IMR-90 (cell line): Measurements from ENCODE around the gene AGAP6.
"Not testable (repeated sequence)": the region's sequence is repeated elsewhere in the genome, so short reads cannot be mapped to it uniquely, and the experiment has no call there.

Source experiments
- BHLHE40 ChIP-seq: fragments of 150-350 bp; IDR thresholded peaks from 2 replicates; pipeline ENCODE4 v1.6.1; 2016; ENCODE audit warnings: mild to moderate bottlenecking, low read depth, low read length
- CEBPB ChIP-seq: IDR thresholded peaks from 2 replicates; pipeline ENCODE4 v1.6.1; 2012; ENCODE audit warnings: low read depth, low read length, improper control_type of control experiment
- CHD1 ChIP-seq: IDR thresholded peaks from 2 replicates; pipeline ENCODE4 v1.6.1; 2012; ENCODE audit warnings: low read depth, low read length, improper control_type of control experiment
- MAFK ChIP-seq: IDR thresholded peaks from 2 replicates; pipeline ENCODE4 v1.6.1; 2012; ENCODE audit warnings: low read depth, low read length, improper control_type of control experiment
- MAZ ChIP-seq: IDR thresholded peaks from 2 replicates; pipeline ENCODE4 v1.6.1; 2012; ENCODE audit warnings: low read depth, mild to moderate bottlenecking, low read length, improper control_type of control experiment, moderate library complexity, borderline replicate concordance
- POLR2A ChIP-seq: IDR thresholded peaks from 2 replicates; pipeline ENCODE4 v1.6.1; 2012; ENCODE audit warnings: mild to moderate bottlenecking, low read depth, low read length
- RAD21 ChIP-seq: IDR thresholded peaks from 2 replicates; pipeline ENCODE4 v1.6.1; 2012; ENCODE audit warnings: low read length, improper control_type of control experiment
- RCOR1 ChIP-seq: IDR thresholded peaks from 2 replicates; pipeline ENCODE4 v1.6.1; 2012; ENCODE audit warnings: mild to moderate bottlenecking, low read length, improper control_type of control experiment; ENCODE audit not compliant: insufficient replicate concordance
- RFX5 ChIP-seq: IDR thresholded peaks from 2 replicates; pipeline ENCODE4 v1.8.0; 2012; ENCODE audit warnings: low read depth, mild to moderate bottlenecking, low read length, moderate library complexity
- SMC3 ChIP-seq: fragments of 150-350 bp; IDR thresholded peaks from 2 replicates; pipeline ENCODE4 v1.6.1; 2016; ENCODE audit warnings: low read depth, mild to moderate bottlenecking, antibody characterized with exemption, low read length, moderate library complexity
- TF ChIP-seq, protein P1 (sequence below): conservative IDR thresholded peaks from 2 replicates; pipeline ENCODE4 v1.5.1; 2012; ENCODE audit warnings: mild to moderate bottlenecking, low read depth, low read length, improper control_type of control experiment

- TF ChIP-seq, protein P1, sequence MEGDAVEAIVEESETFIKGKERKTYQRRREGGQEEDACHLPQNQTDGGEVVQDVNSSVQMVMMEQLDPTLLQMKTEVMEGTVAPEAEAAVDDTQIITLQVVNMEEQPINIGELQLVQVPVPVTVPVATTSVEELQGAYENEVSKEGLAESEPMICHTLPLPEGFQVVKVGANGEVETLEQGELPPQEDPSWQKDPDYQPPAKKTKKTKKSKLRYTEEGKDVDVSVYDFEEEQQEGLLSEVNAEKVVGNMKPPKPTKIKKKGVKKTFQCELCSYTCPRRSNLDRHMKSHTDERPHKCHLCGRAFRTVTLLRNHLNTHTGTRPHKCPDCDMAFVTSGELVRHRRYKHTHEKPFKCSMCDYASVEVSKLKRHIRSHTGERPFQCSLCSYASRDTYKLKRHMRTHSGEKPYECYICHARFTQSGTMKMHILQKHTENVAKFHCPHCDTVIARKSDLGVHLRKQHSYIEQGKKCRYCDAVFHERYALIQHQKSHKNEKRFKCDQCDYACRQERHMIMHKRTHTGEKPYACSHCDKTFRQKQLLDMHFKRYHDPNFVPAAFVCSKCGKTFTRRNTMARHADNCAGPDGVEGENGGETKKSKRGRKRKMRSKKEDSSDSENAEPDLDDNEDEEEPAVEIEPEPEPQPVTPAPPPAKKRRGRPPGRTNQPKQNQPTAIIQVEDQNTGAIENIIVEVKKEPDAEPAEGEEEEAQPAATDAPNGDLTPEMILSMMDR, result not testable (repeated sequence)
- not testable (repeated sequence) for TF ChIP-seq MAFK, BHLHE40, MAZ, POLR2A, SMC3, RCOR1, RFX5, CEBPB, RAD21, CHD1
These were observed 16.7 kb upstream of the AGAP6 start for GRCh38 chr10:49971466-49971865.
